IPS DF 4.7 (cell line): ENCODE measurements around the gene BEND3.

Experiments used
- DNase-seq: peaks from one replicate; pipeline ENCODE4 v3.0.0-alpha.2; 2013; ENCODE audit warnings: low spot score; ENCODE audit errors: extremely low read depth

Gene BEND3

GRCh38 chr6:107083047-107083768 is 32.1 kb downstream of the BEND3 start:
- no peak for DNase-seq

GRCh38 chr6:107082045-107082444 is 33.3 kb downstream of the BEND3 start:
- DNase-seq, result no peak

GRCh38 chr6:107080036-107080435 is 35.3 kb downstream of the BEND3 start:
- DNase-seq, result peak; percentile 58

GRCh38 chr6:107079429-107079828 is 35.9 kb downstream of the BEND3 start:
- peak; percentile 19 for DNase-seq

DNA sequence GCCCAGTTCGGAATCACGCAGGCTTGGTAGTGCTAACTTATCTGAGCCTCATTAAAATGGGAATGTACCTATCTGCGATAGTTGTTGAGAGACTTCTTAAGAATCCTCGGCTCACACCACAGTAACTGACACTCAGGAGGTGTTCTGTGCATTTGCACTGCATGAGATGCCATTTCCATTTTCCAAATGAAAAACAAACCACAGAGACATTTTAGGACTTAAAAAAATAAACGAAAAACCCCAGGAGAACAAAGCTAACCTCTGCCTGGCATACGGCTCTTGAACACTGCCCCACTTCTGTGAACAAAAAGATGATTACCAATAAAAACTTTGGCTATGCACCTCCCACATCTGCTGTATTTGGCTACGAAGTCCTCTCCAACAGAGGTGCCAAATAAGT is 37.6 kb downstream of the BEND3 start:
- DNase-seq, result no peak

GRCh38 chr6:107075951-107076381 is 39.3 kb downstream of the BEND3 start:
- no peak for DNase-seq

GRCh38 chr6:107070686-107071085 is 44.6 kb downstream of the BEND3 start:
- DNase-seq, result no peak

DNA sequence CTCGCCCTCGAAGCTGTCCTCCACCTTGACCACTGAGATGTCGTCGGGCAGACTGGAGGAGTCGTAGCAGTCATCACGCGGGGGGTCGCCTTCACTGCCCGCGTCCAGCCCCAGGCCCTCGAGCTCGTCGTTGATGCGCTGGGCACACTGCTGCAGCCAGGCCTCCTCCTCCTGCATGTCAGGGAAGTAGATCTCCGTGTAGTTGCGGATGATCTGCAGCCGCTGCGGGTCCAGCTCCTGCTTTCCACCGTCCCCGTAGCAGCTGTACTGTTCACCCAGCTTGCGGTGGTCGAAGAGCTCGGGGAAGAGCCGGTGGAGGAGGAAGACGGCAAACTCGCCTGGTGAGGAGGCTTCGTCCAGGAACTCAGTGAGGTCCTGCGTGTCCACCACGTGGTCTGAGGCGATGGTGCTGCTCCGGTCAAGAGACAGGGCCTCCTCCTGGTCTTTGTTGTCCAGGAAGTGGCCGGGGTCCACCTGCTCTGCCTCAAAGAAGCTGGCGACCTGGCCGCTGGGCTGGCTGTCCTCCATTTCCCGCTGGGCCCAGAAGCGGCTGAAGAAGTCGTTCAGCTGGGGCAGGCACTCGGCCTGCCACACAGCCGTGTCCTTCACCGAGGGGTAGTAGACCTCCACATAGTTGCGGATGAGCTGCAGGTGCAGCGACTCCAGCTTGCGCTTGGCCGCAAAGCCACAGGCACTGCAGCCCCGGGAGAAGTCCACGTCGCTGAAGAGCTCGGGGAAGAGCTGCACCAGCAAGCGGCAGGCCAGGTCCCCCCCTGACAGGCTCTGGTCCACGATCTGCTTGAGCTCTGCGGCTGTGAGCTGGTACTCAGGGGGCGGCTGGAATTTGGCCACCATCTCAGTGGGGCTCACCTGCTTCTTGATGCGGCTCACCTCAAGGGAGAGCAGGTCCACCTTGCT is 45.4 kb downstream of the BEND3 start:
- no peak for DNase-seq

DNA sequence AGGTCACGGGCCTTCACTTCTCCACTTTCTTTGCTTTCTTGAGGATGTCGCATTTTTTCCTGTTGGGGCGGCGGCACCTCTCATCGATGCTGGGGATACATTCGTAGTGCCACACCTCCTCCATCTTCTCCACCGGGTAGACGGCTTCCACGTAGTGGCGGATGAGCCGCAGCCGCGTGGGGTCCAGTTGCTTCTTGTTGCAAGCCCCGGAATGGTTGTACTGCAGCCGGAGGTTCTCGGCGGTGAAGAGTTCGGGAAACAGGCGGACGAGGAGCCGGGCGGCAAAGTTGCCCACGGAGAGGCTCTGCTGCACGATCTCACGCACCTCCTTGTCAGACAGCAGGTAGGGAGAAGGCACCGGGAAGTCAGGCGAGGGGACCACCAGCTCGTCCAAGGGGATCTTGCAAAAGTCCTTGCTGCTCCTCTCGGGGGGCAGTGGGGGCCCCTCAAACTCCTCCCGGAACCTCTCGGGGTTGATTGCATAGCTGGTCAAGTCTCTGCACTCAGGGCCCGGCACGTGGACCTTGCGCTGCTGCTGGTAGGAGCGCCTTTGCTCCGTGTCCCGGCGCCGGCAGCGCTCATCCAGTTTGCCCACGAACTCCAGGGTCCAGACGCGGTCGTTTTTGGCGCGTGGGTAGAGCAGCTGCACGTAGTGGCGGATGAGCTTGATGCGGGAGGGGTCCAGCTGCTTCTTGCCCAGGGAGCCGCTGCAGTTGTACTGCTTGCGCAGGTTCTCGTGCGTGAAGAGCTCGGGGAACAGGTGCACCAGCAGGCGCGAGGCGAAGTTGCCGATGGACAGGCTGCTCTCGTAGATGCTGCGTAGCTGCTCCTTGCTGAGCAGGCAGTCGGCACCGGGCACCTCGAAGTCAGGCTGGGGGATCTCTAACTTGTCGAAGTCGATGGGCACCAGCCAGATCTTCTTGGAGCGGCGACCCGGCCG is 46.4 kb downstream of the BEND3 start:
- DNase-seq, result no peak

GRCh38 chr6:107066697-107067659 is 48.3 kb downstream of the BEND3 start:
- DNase-seq, result no peak

DNA sequence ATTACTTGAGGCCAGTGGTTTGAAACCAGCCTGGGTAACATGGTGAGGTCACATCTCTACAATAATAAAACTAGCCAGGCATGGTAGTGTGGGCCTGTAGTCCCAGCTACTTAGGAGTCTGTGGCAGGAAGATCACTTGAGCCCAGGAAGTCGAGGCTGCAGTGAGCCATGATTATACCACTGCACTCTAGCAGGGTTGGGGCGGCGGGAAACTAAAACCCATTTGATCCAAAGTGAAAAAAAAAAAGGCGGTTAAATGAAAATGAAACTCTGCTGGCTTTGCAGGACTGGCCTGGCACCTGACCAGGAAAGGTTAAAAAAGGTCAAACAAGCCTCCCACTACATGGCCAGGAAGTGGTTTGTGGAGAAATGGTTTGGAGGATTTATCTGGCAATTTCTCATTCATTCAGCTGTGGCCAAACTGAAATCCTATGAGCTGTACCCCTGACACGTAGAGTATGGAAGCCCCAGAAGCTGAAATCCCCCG is 50.7 kb downstream of the BEND3 start:
- no peak for DNase-seq

- DNase-seq, result no peak
These were observed 52.6 kb downstream of the BEND3 start for GRCh38 chr6:107062691-107063090.

- peak; percentile 64 for DNase-seq
These were observed 53.9 kb downstream of the BEND3 start for GRCh38 chr6:107061125-107062020.

DNA sequence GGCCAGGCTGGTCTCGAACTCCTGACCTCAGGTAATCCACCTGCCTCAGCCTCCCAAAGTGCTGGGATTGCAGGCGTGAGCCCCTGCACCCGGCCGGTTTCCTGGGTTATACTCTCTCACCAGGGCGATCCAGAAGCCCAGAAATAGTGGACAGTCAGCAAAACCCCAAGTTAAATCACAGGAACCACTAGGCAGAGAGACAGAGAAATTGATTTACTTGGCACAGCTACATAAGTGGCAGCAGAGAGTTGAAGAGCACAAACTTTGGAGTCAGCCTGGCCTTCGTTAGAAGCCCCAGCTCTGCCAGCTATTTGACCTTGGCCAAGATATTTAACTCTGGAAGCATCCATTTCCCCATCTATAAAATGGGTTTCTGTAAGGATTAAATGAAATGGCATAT is 54.6 kb downstream of the BEND3 start:
- no peak for DNase-seq

GRCh38 chr6:107059606-107060005 is 55.7 kb downstream of the BEND3 start:
- no peak for DNase-seq

DNA sequence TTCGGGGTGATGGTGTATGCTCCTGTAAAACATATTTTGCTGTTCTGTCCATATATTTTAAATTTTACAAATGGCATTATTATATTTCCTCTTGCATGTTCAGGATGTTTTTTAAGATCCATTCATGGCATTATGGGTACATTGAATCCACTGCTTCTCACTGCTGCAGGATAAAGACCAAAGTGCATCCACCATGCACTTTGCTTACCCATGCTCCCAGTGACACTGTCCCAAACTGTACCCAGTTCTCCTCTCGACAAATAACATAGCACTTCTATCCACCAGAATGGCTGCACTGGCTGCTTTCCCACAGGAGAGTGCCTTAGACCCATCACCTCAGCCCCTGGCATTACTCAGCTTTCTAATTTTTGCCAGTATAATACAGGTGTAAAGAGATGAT is 57.6 kb downstream of the BEND3 start:
- DNase-seq, result no peak

- DNase-seq, result no peak
These were observed 58.5 kb downstream of the BEND3 start for GRCh38 chr6:107056796-107057195.

- no peak for DNase-seq
These were observed 67.5 kb downstream of the BEND3 start for GRCh38 chr6:107047807-107048206.
